HG03103 (cell line): ENCODE measurements around the gene FAM240A.

Experiments used
- ATAC-seq: cut with Tn5 transposase; IDR thresholded peaks from one replicate; pipeline ENCODE4 v1.9.1; 2021; ENCODE audit warnings: low read depth; ENCODE audit not compliant: unreplicated experiment

Gene FAM240A

DNA sequence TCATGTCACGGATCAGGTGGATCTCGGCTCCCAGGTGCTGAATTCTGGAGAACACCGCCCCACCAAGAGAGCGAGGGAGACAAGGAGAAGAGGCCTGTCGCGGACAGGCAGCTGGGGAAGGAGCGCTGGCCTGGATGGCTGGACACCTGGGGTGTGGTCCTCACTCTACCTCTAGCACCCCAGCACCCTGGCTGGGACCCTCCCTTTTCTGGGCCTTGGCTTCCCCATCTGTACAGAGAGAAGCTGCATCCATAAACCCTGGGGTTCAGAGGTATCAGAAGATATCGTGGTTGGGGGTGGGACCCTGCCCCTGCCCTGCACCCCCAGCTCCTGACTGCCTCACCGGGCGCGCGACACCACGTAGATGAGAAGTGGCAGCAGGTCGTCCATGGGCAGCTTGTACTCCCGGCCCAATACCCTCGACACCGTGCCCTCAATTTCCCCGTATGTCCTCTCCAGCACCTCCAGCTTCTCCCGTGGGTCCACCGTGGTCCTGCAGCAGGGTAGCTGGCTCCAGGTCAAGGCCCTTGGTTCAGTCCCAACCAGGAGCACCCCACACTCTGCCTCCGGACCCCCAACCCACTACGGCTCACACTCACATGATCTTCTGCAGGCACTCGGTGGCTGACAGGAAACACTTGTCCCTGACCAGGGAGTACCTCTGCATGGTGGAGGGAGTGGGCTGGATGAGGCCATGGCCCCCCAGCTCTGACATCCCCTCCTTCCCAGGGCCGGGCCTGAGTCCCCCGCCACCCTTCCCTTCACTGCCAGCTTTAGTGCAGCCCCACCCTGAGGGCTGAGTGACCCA is 59.4 kb downstream of the FAM240A start:
- no peak for ATAC-seq

DNA sequence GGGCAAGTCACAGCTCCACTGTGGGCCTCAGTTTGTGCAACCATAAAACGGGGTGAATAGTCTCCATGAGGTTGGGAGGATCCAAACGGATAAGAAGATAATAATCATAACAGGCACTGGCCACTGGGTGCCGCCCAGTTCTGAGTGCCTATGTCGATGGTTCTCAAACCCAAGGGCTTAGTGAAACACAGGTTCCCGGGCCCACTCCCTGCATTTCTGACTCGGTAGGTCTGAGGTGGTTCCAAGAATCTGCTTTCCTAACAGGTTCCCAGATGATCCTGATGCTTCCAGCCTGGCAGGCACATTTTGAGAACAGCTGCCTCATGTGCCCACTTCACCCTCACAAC is 60.0 kb downstream of the FAM240A start:
- ATAC-seq, result no peak

DNA sequence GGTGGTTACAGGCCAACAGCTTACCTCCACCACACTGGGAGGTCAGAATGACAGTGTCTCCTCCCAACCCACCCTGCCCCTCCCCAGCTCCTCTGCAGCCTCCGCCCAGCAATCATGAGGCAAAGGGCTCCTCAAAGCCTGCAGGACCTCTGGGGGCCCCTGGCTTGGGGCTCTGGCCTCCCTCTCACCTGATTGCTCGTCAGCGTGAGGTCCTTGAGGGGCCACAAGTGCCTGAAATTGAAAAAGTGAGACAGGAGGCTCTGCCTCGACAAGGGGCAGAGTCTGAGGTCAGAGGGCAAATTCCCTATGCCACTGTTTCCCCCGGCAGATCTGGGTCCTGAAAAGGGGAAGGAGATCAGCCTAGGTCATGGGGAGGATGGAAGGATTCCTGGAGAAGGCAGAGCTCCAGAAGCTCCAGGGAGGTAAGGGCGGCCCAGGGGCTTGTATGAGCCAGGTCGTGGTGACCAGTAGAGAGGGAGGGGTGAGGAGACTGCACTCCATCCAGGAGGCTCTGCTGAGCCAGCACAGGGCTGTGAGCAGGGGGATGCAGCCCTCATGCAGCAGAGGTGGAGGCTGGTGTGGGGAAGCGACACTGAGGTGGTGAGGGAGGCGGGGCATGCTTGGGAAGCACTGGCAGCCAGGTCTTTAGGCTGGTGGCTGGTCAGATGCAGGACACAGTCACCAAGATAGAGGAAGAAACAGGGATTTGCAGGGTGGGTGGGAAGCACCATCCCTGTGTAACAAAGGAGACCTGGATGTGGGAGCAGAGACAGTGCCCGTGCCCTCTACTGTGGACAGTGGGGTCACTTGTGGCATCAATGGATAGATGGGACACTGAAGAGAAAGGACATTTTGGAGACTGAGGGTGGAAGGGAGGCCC is 61.1 kb downstream of the FAM240A start:
- no peak for ATAC-seq

DNA sequence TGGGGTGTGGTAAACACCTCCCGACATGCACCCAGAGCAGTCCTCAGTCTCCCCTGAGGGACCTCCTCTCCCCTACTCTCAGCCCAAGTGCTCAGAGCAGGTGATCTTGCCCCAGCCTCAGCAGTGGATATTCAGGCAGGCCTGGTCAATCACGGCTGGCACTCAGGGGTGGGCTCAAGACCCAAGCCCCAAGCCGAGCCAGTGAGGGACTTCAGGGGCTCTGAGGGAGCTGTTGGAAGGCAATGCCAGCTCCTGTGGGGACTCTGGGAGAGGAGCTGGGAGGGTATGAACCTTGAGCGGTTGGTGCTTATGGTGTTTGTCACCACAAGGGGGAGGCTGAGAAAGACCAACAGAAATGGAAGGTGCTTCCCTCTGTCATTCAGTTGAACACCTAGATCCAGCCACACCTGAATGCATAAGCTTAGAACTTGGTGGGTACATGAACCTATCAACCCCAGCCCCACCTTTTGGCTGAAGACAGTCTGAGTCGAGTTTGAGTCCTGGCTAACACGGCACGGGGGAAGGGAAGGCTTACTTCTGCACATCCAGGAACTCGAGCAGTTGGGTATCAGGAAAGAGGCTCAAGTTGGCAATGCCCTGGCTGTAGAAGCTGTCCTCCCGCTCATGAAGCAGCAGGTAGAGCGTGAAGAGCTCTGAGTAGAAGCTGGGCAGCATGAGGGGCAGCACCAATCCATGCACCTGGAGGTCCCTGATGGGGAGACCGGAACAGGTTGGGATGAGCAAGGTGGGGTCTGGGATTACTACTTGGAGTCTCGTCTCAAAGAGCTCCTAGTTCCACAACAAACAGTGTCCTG is 61.9 kb downstream of the FAM240A start:
- no peak for ATAC-seq

DNA sequence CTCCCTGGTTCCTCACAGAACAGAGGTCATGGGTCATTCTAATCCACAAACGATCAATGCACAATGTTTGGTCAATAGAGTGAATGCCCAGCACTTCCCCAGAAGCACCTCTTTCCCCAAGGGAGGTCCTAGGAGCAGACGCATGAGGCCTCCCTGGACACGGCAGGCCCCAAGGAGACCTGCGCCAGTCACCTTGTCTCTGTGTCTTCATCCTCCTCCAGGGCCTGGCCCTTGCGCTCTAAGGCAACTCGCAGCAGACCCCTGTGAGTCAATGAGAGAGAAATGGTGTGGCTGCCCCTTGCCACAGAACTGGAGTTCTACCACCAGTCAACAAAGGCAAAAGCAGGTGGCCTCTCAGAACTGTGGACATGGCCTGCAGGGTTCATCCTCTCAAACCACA is 63.1 kb downstream of the FAM240A start:
- no peak for ATAC-seq
